ENCODE measurements around the gene KCNQ1.

DNA sequence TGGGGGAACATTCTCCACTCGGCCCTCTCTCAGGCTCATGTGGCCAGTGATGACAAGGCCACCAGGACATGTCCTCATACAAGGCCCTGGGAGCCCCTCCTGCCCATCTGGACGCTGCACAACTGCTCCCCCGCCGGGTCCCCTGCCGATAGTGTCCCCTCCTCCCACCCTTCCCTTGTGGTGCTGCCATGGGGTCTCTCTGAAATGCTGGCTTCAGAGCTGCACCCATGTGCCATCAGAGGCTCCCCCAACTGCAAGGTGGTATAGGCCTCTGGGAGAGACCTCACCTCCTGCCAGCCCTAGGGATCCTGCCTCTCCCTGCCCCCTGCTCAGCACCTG is 142.0 kb downstream of the KCNQ1 start:
- TF ChIP-seq EP300 (IDR thresholded peaks at IDR 0.05), result no peak
- TF ChIP-seq, protein P1, sequence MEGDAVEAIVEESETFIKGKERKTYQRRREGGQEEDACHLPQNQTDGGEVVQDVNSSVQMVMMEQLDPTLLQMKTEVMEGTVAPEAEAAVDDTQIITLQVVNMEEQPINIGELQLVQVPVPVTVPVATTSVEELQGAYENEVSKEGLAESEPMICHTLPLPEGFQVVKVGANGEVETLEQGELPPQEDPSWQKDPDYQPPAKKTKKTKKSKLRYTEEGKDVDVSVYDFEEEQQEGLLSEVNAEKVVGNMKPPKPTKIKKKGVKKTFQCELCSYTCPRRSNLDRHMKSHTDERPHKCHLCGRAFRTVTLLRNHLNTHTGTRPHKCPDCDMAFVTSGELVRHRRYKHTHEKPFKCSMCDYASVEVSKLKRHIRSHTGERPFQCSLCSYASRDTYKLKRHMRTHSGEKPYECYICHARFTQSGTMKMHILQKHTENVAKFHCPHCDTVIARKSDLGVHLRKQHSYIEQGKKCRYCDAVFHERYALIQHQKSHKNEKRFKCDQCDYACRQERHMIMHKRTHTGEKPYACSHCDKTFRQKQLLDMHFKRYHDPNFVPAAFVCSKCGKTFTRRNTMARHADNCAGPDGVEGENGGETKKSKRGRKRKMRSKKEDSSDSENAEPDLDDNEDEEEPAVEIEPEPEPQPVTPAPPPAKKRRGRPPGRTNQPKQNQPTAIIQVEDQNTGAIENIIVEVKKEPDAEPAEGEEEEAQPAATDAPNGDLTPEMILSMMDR (IDR thresholded peaks at IDR 0.05), result no peak
